Stimulated activated CD8-positive, alpha-beta memory T cell treated with anti-CD3 and anti-CD28 coated beads, Interleukin-4, amount 100 ng/mL, for 4 hours (primary cell): ENCODE data around the gene RPS6KC1.
"Not testable (repeated sequence)": the region's sequence is repeated elsewhere in the genome, so short reads cannot be mapped to it uniquely, and the experiment has no call there.

ENCODE experiments used
- DNase-seq, 2 donors: peaks; one replicate each; pipeline ENCODE4 v3.0.0-alpha.2; 2020; ENCODE audit warnings: low read depth in 2 of 2, low spot score in 1 of 2

Gene RPS6KC1

GRCh38 chr1:213051127-213051880 lies at the start of gene RPS6KC1:
TSS of gene RPS6KC1 (plus strand) at chr1:213051241. CDS start at chr1:213051405, 164 bp downstream.
- DNase-seq, result peak; percentile 64 to 69

GRCh38 chr1:213003256-213003655 lies 47.8 kb upstream of the RPS6KC1 start:
- no peak for DNase-seq

- no peak for DNase-seq
Observed at GRCh38 chr1:213008564-213008963, 42.5 kb upstream of the RPS6KC1 start.

GRCh38 chr1:213014642-213015041 lies 36.4 kb upstream of the RPS6KC1 start:
- DNase-seq, result no peak

- DNase-seq, result peak; percentile 83 to 92
Observed at GRCh38 chr1:213015099-213016050, 35.7 kb upstream of the RPS6KC1 start, which contains the start of gene ANGEL2. TSS of gene ANGEL2 (minus strand) at chr1:213015867. CDS start at chr1:213015671, 196 bp downstream.

- DNase-seq, result no peak
Observed at GRCh38 chr1:213017447-213018273, 33.4 kb upstream of the RPS6KC1 start.

GRCh38 chr1:213019450-213019849 lies 31.6 kb upstream of the RPS6KC1 start:
- DNase-seq, result no peak

GRCh38 chr1:213020016-213020415 lies 31.0 kb upstream of the RPS6KC1 start:
- DNase-seq, result no peak

- not testable (repeated sequence) for DNase-seq
Observed at GRCh38 chr1:213027024-213027423, 24.0 kb upstream of the RPS6KC1 start.

- DNase-seq, result no peak
Observed at GRCh38 chr1:213032651-213033050, 18.4 kb upstream of the RPS6KC1 start.

- no peak for DNase-seq
Observed at GRCh38 chr1:213034713-213035112, 16.3 kb upstream of the RPS6KC1 start.

GRCh38 chr1:213035573-213035972 lies 15.5 kb upstream of the RPS6KC1 start:
- DNase-seq, result no peak

GRCh38 chr1:213041443-213041842 lies 9.6 kb upstream of the RPS6KC1 start:
- DNase-seq, result no peak

- DNase-seq, result not testable (repeated sequence)
Observed at GRCh38 chr1:213045321-213046226, 5.5 kb upstream of the RPS6KC1 start.

GRCh38 chr1:213049232-213049631 lies 1.8 kb upstream of the RPS6KC1 start:
- DNase-seq, result no peak

- DNase-seq, result no peak
Observed at GRCh38 chr1:213050745-213051126, 305 bp upstream of the RPS6KC1 start.

- DNase-seq, result no peak
Observed at GRCh38 chr1:213051881-213052202, 801 bp downstream of the RPS6KC1 start.

GRCh38 chr1:213053455-213053854 lies 2.4 kb downstream of the RPS6KC1 start:
- no peak for DNase-seq

- DNase-seq, result no peak
Observed at GRCh38 chr1:213054142-213054541, 3.1 kb downstream of the RPS6KC1 start.
